Suprapubic skin (tissue), 4 donors: Measurements from ENCODE around the gene NR3C2.

Source experiments
- EP300 ChIP-seq: sonication (generic); formaldehyde crosslinking; IDR thresholded peaks from one replicate; pipeline ENCODE4 v1.6.1; 2017; ENCODE audit warnings: antibody characterized with exemption
- POLR2A ChIP-seq, 2 donors: fragments of 450-650 bp; IDR thresholded peaks; one replicate each; pipeline ENCODE4 v1.6.1; 2017; ENCODE audit warnings: antibody characterized with exemption in 2 of 2, mild to moderate bottlenecking in 2 of 2, moderate library complexity in 2 of 2
- POLR2AphosphoS5 ChIP-seq, 3 donors: sonication (generic); formaldehyde crosslinking; IDR thresholded peaks; one replicate each; pipeline ENCODE4 v1.6.1; 2017; ENCODE audit warnings: antibody characterized with exemption in 3 of 3
- TF ChIP-seq, protein P1 (sequence below), 2 donors: fragments of 200-600 bp in 1 of 2; fragments of 450-650 bp in 1 of 2; sonication (generic) in 1 of 2; IDR thresholded peaks; one replicate each; pipeline ENCODE4 v1.5.1; 2016 to 2019; ENCODE audit warnings: antibody characterized with exemption in 2 of 2, mild to moderate bottlenecking in 1 of 2, moderate library complexity in 1 of 2

DNA sequence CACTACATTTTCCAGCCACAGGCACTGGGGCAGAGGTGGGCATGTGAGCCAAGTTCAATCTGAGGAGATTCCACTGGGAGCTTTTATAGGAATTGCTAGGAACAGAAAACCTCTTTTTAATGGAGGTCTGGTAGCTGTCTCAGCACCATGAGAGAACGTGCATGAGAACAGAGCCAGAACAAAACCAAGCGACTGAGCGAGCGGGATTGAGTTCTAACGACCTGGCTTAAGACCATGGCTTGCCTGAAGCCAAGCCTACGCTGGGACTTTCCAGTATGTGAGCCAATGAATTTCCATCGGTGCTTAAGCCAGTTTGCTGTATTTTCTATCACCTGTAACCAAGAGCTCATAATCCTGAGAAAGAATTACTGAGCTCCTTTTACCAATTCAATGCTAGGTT, 183.7 kb downstream of the NR3C2 start:
- TF ChIP-seq, protein P1, sequence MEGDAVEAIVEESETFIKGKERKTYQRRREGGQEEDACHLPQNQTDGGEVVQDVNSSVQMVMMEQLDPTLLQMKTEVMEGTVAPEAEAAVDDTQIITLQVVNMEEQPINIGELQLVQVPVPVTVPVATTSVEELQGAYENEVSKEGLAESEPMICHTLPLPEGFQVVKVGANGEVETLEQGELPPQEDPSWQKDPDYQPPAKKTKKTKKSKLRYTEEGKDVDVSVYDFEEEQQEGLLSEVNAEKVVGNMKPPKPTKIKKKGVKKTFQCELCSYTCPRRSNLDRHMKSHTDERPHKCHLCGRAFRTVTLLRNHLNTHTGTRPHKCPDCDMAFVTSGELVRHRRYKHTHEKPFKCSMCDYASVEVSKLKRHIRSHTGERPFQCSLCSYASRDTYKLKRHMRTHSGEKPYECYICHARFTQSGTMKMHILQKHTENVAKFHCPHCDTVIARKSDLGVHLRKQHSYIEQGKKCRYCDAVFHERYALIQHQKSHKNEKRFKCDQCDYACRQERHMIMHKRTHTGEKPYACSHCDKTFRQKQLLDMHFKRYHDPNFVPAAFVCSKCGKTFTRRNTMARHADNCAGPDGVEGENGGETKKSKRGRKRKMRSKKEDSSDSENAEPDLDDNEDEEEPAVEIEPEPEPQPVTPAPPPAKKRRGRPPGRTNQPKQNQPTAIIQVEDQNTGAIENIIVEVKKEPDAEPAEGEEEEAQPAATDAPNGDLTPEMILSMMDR (IDR thresholded peaks at IDR 0.05): no peak
- TF ChIP-seq POLR2AphosphoS5 (IDR thresholded peaks at IDR 0.05) (no peak), POLR2A (IDR thresholded peaks at IDR 0.05) (no peak), EP300 (no peak)
